HT1080 (cell line): ENCODE measurements around the gene PRR15. TPM values are rescaled to one million over a fixed set of nuclear protein-coding genes. Genes with fewer than 3 reads are reported as not detected.

ENCODE experiments used
- DNase-seq: peaks from one replicate; pipeline ENCODE4 v3.0.0-alpha.2; 2015; ENCODE audit warnings: low read depth
- total RNA-seq: library from RNA; depleted of rRNA; stranded (reverse); fragments of >200 nt; shearing (Covaris generic); gene quantifications from 2 replicates; pipeline ENCODE4 v1.2.3, GENCODE V29; 2014

The PRR15 gene
- total RNA-seq, 1 experiment from 2014 or later: not detected

GRCh38 chr7:29567174-29567573 is 3.5 kb downstream of the PRR15 start:
- DNase-seq: no peak

DNA sequence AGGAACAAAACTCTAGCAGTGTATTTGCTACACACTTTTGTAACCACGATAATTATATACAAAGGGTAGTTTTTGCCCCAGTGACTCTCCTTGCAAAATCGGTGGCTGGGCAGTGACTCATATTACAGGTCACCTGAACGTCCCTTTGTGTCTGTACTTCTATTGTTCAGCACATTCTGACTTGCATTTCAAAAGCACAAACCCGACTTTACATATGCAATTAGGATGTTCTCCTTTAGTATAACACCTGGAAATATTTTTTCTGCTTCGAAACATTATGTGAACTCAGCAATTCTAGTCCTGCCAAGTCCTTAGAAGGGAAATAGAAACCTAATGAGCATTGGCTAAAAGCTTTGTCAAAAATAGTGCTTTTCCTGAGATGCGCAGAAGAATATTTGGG is 6.0 kb downstream of the PRR15 start:
- DNase-seq: no peak

GRCh38 chr7:29572558-29572957 is 8.9 kb downstream of the PRR15 start:
- no peak for DNase-seq

- DNase-seq: no peak
Observed at GRCh38 chr7:29573567-29573966, 9.9 kb downstream of the PRR15 start.

DNA sequence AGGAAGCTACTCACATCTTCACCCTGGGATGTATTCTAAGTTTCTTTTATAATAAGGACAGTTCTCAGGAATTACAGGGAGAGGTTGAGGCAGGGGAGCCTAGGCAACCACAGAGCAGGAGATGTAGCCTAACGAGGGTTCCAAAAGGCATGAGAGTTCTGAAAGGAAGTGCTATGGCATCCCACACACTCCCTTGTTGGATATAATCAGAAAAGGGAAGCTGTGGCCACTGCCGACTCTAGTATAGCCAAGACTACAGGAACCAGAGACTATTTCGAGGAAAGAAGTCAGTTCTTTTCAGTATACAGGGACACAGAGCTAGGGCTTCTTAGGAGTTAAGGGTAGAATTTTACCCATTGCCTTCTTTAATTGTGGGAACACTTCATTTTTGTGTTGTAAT is 11.0 kb downstream of the PRR15 start:
- DNase-seq: no peak

- DNase-seq: no peak
Observed at GRCh38 chr7:29587195-29587808, 23.7 kb downstream of the PRR15 start.

- no peak for DNase-seq
Observed at GRCh38 chr7:29588212-29588611, 24.6 kb downstream of the PRR15 start.

DNA sequence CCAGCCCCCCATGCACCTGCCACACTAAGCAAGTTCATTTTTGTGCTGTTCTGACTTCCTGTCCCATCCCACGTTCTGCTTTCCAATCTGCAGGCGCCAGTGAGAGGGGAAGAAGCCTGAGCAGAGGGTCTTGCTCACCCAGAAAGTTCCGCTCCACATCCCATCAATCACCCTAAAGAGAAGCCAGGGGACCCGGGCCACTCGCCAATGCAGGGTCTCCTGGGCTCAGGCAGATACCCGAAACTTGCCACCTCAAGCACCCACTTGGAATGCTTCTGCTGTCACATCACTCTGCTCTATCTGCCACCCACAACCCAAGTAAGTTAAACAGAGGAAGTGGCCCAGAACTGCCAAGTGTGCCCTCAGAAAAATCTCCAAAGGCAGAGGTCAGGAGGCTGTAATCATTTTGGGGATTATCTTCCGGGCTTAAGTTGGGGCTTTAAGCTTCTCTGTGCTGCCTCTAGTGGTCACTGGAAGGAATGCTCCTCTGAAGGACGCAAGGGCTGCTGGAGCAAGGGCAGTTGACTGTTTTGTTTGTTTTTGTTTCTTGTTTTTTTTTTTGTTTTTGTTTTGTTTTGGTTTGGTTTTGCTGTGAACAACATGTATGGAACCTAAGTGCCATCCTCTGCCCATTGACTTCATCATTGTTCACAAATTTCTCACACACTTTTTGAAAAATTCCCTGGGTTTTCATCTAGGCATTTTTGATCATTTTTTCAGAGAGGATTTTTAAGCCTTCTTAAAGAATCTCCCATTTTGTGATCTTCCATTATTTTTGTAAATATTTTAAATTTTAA is 25.5 kb downstream of the PRR15 start:
- peak; percentile 24 for DNase-seq

GRCh38 chr7:29592866-29593265 is 29.2 kb downstream of the PRR15 start:
- DNase-seq: no peak

DNA sequence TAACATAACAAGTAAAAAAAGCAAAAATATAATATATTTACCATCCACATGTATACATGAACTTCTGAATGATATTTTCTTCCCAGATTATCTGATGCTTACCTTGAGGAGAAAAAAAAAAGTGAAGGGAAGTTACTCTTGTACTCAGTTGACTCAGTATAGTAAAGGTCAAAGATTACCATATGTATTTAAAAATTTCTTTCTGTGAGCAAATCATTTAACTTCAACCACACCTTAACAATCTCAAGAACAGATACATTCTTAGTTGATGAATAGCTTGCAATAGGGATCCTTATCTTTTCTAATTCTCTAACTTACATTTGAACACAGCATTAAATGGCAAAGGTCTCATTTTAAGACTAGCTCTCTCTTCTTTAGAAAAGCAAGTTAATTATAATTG is 29.8 kb downstream of the PRR15 start:
- no peak for DNase-seq

GRCh38 chr7:29596593-29597178 is 33.1 kb downstream of the PRR15 start:
- DNase-seq: no peak

DNA sequence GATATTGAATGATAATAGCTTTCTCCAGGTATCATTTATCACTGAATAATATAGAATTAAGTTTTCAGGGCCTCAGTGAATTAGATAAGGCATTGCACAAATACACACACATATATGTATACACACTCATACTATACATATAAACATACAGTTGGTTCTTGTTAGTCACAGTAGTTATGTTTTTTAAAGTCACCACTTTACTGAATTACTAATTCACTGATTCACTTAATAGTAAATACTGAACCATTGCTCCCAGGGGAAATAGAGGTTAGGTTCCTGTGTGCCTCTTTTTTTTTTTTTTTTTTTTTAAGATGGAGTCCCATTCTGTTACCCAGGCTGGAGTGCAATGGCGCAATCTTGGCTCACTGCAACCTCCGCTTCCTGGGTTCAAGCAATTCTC is 33.6 kb downstream of the PRR15 start:
- DNase-seq: no peak

DNA sequence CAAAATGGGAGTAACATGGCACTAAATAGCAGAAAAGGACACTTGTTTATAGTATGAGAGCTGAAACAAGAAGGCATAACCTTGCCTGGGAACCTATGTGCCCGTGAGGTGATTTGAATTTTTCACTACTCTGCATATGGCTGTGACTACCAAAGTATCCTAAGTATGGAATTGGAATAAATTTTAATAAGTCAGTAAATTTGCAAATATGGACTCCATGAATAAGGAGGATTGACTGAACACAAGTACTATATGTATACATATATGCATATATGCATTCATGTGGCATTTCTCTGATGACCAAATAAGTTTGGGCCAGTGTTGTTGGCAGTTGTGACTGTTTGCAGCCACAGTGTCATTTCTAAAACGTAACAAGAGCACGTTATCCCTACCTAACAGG is 34.5 kb downstream of the PRR15 start:
- no peak for DNase-seq

DNA sequence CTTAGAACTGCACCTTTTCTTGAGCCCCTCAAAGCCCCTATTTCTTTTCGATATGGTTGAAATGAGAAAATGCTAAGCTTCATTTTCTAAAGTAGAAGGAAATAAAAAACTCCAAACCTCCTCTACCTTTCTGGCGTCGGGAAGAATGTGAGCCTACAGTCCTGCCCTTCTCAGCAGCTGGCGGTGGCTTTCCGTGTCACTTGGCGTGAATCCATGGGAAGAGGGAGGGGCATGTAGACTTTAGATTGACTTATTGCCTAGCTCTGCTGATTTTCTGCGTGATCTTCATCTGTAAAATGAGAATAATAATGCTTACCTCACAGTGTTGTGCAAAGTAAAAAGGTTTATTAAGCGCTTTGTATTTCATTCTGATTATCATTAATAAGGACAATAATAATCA is 35.0 kb downstream of the PRR15 start:
- DNase-seq: no peak

- no peak for DNase-seq
Observed at GRCh38 chr7:29599026-29599425, 35.4 kb downstream of the PRR15 start.

DNA sequence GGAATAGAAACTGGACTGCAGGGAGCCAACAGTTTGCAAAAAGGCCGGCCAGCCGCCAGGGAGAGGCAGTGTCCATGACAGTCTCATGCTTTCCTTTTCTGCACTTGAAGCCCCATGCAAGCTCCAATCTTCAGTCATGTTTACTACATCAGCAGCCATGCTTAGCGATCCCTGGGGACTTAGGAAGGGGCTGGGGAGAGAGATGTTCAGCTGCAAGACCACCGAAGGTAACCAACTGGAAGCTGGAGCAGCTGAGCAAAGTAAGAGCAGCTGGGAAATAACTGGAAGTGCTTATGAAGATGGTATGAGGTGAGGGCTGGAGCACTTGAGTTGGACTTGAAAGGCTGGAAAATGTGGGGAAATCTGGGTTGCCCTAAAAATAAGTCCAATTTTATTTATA is 37.0 kb downstream of the PRR15 start:
- no peak for DNase-seq

- DNase-seq: no peak
Observed at GRCh38 chr7:29604052-29604451, 40.4 kb downstream of the PRR15 start.

DNA sequence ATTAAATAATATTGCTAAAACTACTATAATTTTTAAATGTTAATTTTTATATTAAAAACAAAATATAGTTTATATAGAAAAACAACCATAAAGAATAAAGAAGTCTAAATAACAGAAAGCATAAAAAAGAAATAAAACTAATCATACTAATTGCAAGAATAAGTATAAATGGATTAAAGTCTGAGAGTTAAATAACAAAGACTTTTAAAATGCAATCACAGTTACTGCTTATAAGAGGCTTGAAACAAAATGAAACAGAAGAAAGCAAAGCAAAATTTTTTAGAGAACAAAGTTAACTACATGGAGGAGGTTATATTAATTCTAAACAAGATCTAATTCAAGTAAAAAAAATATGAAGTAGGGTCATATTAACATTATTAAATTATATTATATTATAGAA is 41.1 kb downstream of the PRR15 start:
- DNase-seq: no peak

DNA sequence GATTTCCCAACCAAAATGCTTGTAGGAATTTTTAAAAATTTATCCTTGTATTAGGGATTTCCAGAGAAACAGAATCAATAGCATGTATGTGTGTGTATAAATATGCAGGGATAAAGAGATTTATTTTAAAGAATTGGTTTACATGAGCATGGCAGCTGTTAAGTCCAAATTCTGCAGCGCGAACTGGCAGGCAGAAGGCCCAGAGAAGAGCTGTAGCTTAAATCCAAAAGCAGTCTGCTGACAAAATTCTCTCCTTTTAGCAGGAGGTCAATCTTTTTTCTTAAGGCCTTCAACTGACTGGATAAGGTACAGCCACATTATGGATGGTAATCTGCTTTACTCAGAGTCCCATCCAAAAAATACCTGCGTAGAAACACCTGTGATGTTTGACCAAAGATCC is 42.0 kb downstream of the PRR15 start:
- no peak for DNase-seq

DNA sequence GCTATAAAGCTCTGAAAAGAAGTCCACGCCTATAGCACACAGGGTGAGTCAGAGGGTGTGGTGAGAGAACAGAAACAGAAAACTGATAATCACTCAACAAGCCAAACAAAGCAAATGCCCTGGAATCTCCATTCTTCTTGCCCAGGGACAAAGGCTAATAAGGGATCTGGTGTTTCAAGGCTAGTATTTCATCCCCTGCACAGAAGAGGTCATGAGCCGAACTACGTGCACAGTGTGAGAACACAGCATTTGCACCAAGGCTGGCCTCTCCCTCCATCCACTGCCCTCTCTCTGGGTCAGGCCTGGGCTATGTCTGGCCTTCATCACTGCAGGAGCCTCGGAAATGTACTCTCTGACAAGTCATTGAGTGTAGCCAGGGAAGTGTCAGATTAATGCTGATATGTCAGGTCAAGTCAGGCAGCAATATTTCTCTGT is 42.7 kb downstream of the PRR15 start:
- DNase-seq: peak; percentile 67

- no peak for DNase-seq
Observed at GRCh38 chr7:29606830-29607229, 43.2 kb downstream of the PRR15 start.

DNA sequence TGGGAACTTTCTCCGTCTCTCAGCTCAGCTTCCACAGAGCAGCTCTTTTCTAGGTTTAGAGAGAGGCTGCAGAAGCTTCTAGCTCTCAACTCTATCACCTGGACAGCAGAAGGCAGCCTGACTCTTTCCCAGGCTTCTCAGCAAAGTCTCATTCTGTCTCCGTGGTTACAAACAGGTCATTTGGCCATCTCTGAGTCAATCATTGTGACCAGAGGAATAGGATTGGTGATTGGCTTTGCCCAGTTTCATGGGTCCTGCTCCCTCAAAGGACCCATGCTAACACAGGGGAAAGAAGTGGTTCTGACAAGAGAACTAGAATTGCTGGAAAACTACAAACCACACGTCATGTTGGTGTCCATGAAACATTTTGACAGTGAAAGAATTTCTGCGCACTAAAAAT is 43.6 kb downstream of the PRR15 start:
- no peak for DNase-seq

- DNase-seq: peak; percentile 58
Observed at GRCh38 chr7:29607889-29608288, 44.3 kb downstream of the PRR15 start.
